Cardiac muscle cell (in vitro differentiated cells and primary cell): ENCODE results near the gene BTBD17. TPM values are rescaled to one million over a fixed set of nuclear protein-coding genes. Genes with fewer than 3 reads are reported as not detected.

Experiments
- DNase-seq, 2 donors: peaks; one replicate each; pipeline versions ENCODE4 v3.0.0 to v3.0.0-alpha.2; 2010 to 2017; ENCODE audit warnings: low read depth in 1 of 2, low spot score in 1 of 2
- H3K27ac ChIP-seq: fragments of 200-600 bp; sonication (generic); 2 replicates; pipeline ENCODE4 v1.5.1; 2016
- H3K27me3 ChIP-seq: fragments of 200-600 bp; sonication (generic); 2 replicates; pipeline ENCODE4 v1.6.0; 2016; ENCODE audit warnings: control low read depth
- H3K36me3 ChIP-seq: fragments of 200-600 bp; sonication (generic); 2 replicates; pipeline ENCODE4 v1.5.1; 2016; ENCODE audit warnings: control low read depth
- H3K4me1 ChIP-seq: fragments of 200-600 bp; sonication (generic); 2 replicates; pipeline ENCODE4 v1.8.1; 2017; ENCODE audit warnings: low read depth, mild to moderate bottlenecking, mixed run types
- H3K4me3 ChIP-seq: fragments of 200-600 bp; sonication (generic); 2 replicates; pipeline ENCODE4 v1.5.1; 2016; ENCODE audit warnings: mild to moderate bottlenecking
- H3K9me3 ChIP-seq: fragments of 200-600 bp; sonication (generic); 2 replicates; pipeline ENCODE4 v1.5.1; 2017; ENCODE audit warnings: low read depth, mild to moderate bottlenecking, control low read depth
- CTCF ChIP-seq: IDR thresholded peaks from 2 replicates; pipeline ENCODE4 v1.5.1; 2012; ENCODE audit warnings: low read depth, mild to moderate bottlenecking, low read length
- polyA plus RNA-seq: library from polyadenylated mRNA; unstranded; fragments of >200 nt; fragmentation: Nextera tagmentation; extraction: Ambion mirVana; gene quantifications from 2 replicates; pipeline ENCODE4 v1.2.1, GENCODE V29; 2016
- total RNA-seq: library from RNA; depleted of rRNA; stranded (reverse); fragments of >200 nt; gene quantifications from 2 replicates; pipeline ENCODE4 v1.2.3, GENCODE V29; 2016

Gene BTBD17
- total and polyA plus RNA-seq, 2 experiments from 2014 or later = 0.62 to 0.63 TPM

- DNase-seq = no peak
- Histone ChIP-seq H3K4me3 (no peak overlapping the region), H3K9me3 (no peaks in the 10 kb centered on the region), H3K27me3 (no peaks in the 10 kb centered on the region), H3K36me3 (no peaks in the 10 kb centered on the region), H3K4me1 (peaks cover 23% of the 10 kb centered on the region), H3K27ac (peak overlapping the region; percentile 62)
- no peak for TF ChIP-seq CTCF
Observed at GRCh38 chr17:74394977-74395376, 33.3 kb upstream of the BTBD17 start.

- H3K36me3 ChIP-seq = no peaks in the 10 kb centered on the region
- peaks cover 23% of the 10 kb centered on the region for H3K4me1 ChIP-seq
- H3K27ac ChIP-seq = peak overlapping the region; percentile 62
- TF ChIP-seq CTCF = no peak
- DNase-seq = no peak
- H3K9me3 ChIP-seq = no peaks in the 10 kb centered on the region
- H3K4me3 ChIP-seq = no peak overlapping the region
- H3K27me3 ChIP-seq = no peaks in the 10 kb centered on the region
Observed at GRCh38 chr17:74394275-74394950, 32.7 kb upstream of the BTBD17 start.

DNA sequence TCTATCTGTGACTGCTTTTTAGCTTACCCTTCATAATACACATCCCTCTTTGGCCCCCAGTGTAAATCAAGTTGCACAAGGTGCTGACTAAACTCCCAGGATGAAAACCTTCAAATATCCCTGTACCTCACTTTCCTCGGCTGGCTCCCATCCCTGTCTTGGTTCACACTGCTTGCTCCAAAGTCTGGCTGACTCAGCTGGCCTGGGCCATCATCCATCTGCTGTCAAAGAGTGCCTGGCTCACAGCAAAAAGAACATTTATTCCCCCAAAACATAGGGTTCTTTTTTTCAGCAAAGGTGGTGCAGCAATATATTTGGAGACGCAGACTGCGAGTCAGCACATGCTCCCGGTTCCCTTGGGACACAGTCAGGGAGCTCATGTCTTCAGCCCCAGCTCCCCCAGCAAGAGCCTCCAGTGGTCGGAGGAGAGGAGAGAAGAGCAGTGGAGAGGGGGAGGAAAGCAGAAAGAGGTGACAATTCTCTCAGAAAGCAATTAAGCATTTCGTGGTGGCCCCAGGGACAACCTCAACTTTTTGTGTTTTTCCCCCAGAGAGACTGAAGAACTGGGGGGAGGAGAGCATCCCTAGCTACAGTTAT is 31.8 kb upstream of the BTBD17 start:
- Histone ChIP-seq H3K36me3 (no peaks in the 10 kb centered on the region), H3K9me3 (no peaks in the 10 kb centered on the region), H3K4me1 (peaks cover 32% of the 10 kb centered on the region), H3K4me3 (no peak overlapping the region), H3K27ac (no peak overlapping the region), H3K27me3 (no peaks in the 10 kb centered on the region)
- DNase-seq = peak in 1 of 2 donors; percentile 41
- TF ChIP-seq CTCF = no peak

DNA sequence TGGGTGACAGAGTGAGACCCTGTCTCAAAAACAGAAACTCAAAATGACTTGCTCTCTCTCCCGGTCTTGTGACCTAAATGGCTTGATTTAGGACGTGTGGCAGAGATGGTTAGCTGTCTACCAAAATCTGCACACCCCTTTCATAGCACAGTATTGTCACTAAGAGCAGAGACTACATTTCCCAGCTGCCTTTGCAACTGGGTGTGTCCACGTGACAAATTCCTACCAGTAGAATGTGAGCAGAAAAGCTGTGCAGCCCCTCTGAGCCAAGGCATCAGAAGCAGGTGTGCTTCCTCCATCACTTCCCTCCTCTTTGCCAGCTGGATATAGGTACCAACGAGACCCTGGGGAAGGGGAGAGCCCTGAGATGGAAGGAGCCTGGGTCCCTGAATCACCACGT is 31.2 kb upstream of the BTBD17 start:
- no peaks in the 10 kb centered on the region for H3K9me3 ChIP-seq
- no peak overlapping the region for H3K4me3 ChIP-seq
- H3K36me3 ChIP-seq = no peaks in the 10 kb centered on the region
- no peaks in the 10 kb centered on the region for H3K27me3 ChIP-seq
- peaks cover 32% of the 10 kb centered on the region for H3K4me1 ChIP-seq
- no peak for TF ChIP-seq CTCF
- no peak for DNase-seq
- no peak overlapping the region for H3K27ac ChIP-seq

DNA sequence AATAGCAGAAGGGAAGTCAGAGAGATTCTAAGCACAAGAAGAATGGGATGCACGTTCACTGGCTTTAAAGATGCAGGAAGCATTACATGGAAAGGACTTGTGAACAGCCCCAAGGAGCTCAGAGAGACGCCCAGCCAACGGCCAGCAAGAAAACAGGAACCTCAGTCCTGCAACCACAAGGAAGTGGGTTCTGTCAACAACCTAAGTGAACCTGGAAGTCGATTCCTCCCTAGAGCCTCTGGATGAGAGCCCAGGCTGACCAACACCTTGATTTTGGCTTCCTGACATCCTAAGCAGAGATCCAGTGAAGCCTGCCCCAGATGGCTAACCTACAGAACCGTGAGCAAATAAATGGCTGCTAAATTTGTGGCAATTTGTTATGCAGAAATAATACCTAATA is 30.1 kb upstream of the BTBD17 start:
- Histone ChIP-seq H3K36me3 (no peaks in the 10 kb centered on the region), H3K27me3 (no peaks in the 10 kb centered on the region)

More for the DNA sequence above, 30.1 kb upstream of the BTBD17 start:
- H3K27ac ChIP-seq = peak overlapping the region; percentile 95
- no peak overlapping the region for H3K4me3 ChIP-seq
- no peak for TF ChIP-seq CTCF
- no peak for DNase-seq
- H3K4me1 ChIP-seq = peaks cover 32% of the 10 kb centered on the region
- H3K9me3 ChIP-seq = no peaks in the 10 kb centered on the region
